ENCODE results near the gene BTN1A1. TPM values are rescaled to one million over a fixed set of nuclear protein-coding genes. Genes with fewer than 3 reads are reported as not detected.

The BTN1A1 gene
- total and polyA plus RNA-seq, 9 of the 15 experiments (the other 6 are each of a cell fraction or from before 2014, with no cell fraction given) = 0.01 to 0.15 (median 0.06) TPM; not detected in 4

DNA sequence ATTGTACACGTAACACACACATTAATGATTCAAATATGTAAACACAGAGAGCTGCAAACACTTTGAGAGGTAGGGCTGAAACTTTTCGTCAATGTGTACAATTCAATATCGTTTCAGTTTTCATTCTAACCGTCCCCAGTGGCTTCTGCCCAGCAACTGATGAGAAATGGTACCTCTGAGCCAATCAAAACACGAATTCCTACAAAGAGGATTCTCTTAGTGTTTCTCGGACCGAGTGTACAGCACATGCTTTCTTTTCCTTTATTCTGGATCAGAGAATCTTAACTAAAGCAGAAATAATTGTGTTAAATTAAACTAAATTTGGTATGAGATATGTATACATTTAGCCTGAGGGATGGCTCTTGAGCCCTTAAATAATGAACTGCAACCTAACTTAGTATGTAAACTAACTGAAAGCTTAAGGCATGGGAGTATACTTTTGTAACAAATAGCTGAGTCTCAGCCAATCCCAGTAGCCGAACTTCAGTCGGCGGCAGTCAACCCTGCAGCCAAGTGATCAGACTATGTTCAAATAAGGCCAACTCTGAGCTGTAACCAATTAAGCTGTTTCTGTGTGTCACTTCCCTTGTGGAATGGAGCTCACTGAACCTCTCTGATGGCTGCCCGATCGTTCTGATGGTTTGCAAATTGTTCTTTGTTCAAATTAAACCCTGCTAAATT, 26.2 kb upstream of the BTN1A1 start (continued):
- TF ChIP-seq ZBTB40 (IDR thresholded peaks at IDR 0.05) (no peak), ZBTB40 (CRISPR knock-in tag; IDR thresholded peaks at IDR 0.05) (no peak), GABPB1 (CRISPR knock-in tag; IDR thresholded peaks at IDR 0.05) (peak; percentile 40), ZNF316 (IDR thresholded peaks at IDR 0.05) (peak; percentile 71; the same call in 1 of the 2 replicates), TOE1 (IDR thresholded peaks at IDR 0.05; ENCODE audit: borderline replicate concordance) (0 out of 2 replicates have a peak, but pooled peaks have one; percentile 17), TOE1 (CRISPR knock-in tag; IDR thresholded peaks at IDR 0.05; ENCODE audit: borderline replicate concordance, low read depth) (no peak), ZNF830 (CRISPR knock-in tag; IDR thresholded peaks at IDR 0.05) (no peak), RFX5 (IDR thresholded peaks at IDR 0.05; ENCODE audit: low read depth, low read length) (peak; percentile 98), BRD9 (IDR thresholded peaks at IDR 0.05; ENCODE audit: low read depth, partially characterized antibody) (peak; percentile 37), MEIS2 (IDR thresholded peaks at IDR 0.05; ENCODE audit: partially characterized antibody) (peak; percentile 24), MCM2 (IDR thresholded peaks at IDR 0.05; ENCODE audit: low read depth) (no peak), NONO (IDR thresholded peaks at IDR 0.05; ENCODE audit: low read depth in 2 of 2, low read length in 1 of 2) (0 out of 4 replicates have a peak, but pooled peaks have one; percentile 19 to 42), POLR3A (IDR thresholded peaks at IDR 0.05; ENCODE audit: borderline replicate concordance, extremely low read depth, insufficient read depth, insufficient read length) (no peak), MED1 (CRISPR knock-in tag; IDR thresholded peaks at IDR 0.05; ENCODE audit: borderline replicate concordance) (no peak)
- TF ChIP-seq, protein P1, sequence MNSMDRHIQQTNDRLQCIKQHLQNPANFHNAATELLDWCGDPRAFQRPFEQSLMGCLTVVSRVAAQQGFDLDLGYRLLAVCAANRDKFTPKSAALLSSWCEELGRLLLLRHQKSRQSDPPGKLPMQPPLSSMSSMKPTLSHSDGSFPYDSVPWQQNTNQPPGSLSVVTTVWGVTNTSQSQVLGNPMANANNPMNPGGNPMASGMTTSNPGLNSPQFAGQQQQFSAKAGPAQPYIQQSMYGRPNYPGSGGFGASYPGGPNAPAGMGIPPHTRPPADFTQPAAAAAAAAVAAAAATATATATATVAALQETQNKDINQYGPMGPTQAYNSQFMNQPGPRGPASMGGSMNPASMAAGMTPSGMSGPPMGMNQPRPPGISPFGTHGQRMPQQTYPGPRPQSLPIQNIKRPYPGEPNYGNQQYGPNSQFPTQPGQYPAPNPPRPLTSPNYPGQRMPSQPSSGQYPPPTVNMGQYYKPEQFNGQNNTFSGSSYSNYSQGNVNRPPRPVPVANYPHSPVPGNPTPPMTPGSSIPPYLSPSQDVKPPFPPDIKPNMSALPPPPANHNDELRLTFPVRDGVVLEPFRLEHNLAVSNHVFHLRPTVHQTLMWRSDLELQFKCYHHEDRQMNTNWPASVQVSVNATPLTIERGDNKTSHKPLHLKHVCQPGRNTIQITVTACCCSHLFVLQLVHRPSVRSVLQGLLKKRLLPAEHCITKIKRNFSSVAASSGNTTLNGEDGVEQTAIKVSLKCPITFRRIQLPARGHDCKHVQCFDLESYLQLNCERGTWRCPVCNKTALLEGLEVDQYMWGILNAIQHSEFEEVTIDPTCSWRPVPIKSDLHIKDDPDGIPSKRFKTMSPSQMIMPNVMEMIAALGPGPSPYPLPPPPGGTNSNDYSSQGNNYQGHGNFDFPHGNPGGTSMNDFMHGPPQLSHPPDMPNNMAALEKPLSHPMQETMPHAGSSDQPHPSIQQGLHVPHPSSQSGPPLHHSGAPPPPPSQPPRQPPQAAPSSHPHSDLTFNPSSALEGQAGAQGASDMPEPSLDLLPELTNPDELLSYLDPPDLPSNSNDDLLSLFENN (IDR thresholded peaks at IDR 0.05; ENCODE audit: low read depth in 2 of 2, low read length in 2 of 2) = no peak
